GM21367 (cell line): ENCODE results near the gene SYNC.

Experiments used
- ATAC-seq: cut with Tn5 transposase; IDR thresholded peaks from one replicate; pipeline ENCODE4 v1.9.1; 2021; ENCODE audit not compliant: unreplicated experiment

SYNC gene

GRCh38 chr1:32702599-32703478 lies at the start of gene SYNC:
Gene SYNC (minus strand): TSS chr1:32702770. CDS start chr1:32702660, 110 bp downstream.
- no peak for ATAC-seq

- ATAC-seq = no peak
These were observed 47.2 kb upstream of the SYNC start for GRCh38 chr1:32749771-32750170.

GRCh38 chr1:32749332-32749731 lies 46.8 kb upstream of the SYNC start:
- ATAC-seq = no peak

- ATAC-seq = no peak
These were observed 46.4 kb upstream of the SYNC start for GRCh38 chr1:32748926-32749325.

GRCh38 chr1:32748348-32748747 lies 45.8 kb upstream of the SYNC start:
- no peak for ATAC-seq

- no peak for ATAC-seq
These were observed 43.6 kb upstream of the SYNC start for GRCh38 chr1:32746130-32746529.

GRCh38 chr1:32744071-32744425 lies 41.5 kb upstream of the SYNC start:
- ATAC-seq = no peak

- no peak for ATAC-seq
These were observed 41.0 kb upstream of the SYNC start for GRCh38 chr1:32743380-32744070.

- ATAC-seq = no peak
These were observed 40.4 kb upstream of the SYNC start for GRCh38 chr1:32742956-32743355.

GRCh38 chr1:32742199-32742947 lies 39.8 kb upstream of the SYNC start:
- ATAC-seq = no peak

- no peak for ATAC-seq
These were observed 39.0 kb upstream of the SYNC start for GRCh38 chr1:32741413-32742198.

GRCh38 chr1:32741059-32741412 lies 38.5 kb upstream of the SYNC start:
- ATAC-seq = no peak

GRCh38 chr1:32736812-32737791 lies 34.5 kb upstream of the SYNC start:
- no peak for ATAC-seq

GRCh38 chr1:32733582-32734321 lies 31.2 kb upstream of the SYNC start:
- no peak for ATAC-seq

GRCh38 chr1:32729254-32730046 lies 26.9 kb upstream of the SYNC start:
- no peak for ATAC-seq

- no peak for ATAC-seq
These were observed 26.0 kb upstream of the SYNC start for GRCh38 chr1:32728413-32729077.

- ATAC-seq = no peak
These were observed 25.3 kb upstream of the SYNC start for GRCh38 chr1:32727876-32728275.

- no peak for ATAC-seq
These were observed 23.0 kb upstream of the SYNC start for GRCh38 chr1:32725615-32725982.
